ENCODE results near the gene CASP7.
"Not testable (repeated sequence)": the region's sequence is repeated elsewhere in the genome, so short reads cannot be mapped to it uniquely, and the experiment has no call there.

The CASP7 gene

DNA sequence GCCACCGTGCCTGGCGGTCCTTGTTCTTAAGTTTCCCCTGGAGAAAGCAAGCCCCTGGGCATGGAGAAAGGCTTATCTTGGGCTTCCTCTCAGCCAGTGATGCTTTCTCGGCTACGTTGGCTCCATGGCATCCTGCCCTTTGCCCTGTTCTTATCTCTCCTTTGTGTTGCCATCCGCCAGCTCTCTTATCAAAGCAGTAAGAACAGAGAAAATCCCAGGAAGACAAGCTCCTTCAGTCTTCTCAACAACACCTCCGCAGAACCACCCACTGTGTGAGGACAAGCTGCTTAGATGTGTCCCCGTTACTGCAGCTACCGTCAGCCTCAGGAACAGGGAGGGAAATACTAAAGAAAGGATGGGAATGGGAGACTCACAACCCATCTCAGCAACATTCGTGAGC lies 75.1 kb downstream of the CASP7 start:
- DNase-seq = no peak

- DNase-seq = no peak
Measured at GRCh38 chr10:113756940-113757543, 77.3 kb downstream of the CASP7 start.

DNA sequence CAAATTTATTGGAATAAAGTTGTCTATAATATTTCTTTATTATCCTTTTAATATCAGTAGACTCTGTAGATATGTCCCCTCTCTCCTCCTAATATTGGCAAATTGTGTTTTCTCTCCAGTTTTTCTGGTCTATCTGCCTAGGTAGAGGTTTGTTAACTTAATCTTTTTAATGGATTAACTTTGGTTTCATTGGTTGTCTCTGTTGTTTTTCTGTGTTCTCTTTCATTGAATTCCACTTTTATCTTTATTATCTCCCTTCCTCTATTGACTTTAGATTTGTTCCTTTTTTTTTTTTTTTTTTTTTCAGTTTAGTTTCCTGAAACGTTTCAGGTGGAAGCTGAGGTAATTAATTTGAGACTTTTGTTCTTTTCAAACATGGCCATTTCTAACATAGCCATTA lies 82.4 kb downstream of the CASP7 start:
- no peak for DNase-seq

GRCh38 chr10:113764582-113764981 lies 84.9 kb downstream of the CASP7 start:
- DNase-seq = no peak

- no peak for DNase-seq
Measured at GRCh38 chr10:113765910-113766309, 86.2 kb downstream of the CASP7 start.

- no peak for DNase-seq
Measured at GRCh38 chr10:113767222-113767621, 87.5 kb downstream of the CASP7 start.

- no peak for DNase-seq
Measured at GRCh38 chr10:113770346-113770745, 90.6 kb downstream of the CASP7 start.

- DNase-seq = not testable (repeated sequence)
Measured at GRCh38 chr10:113771131-113771530, 91.4 kb downstream of the CASP7 start.

GRCh38 chr10:113775686-113776294 lies 96.1 kb downstream of the CASP7 start:
- DNase-seq = no peak

DNA sequence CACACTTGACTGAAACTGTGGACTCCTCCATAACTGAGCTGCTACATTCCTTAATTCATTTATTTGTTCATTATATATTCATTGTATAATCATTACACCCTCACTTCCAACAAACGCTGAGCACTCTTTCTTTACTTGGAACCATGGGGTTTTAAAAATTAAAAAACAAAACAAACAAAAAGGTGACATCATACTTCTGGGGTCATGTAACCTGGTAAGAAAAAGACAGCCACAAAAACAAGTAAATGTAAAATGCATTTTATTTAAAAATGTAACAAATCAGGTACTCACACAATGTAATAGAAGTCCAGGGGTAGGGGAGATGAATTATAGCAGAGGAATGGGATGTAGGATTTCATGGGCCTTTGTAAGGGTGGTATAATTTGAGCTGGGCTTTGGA lies 96.8 kb downstream of the CASP7 start:
- DNase-seq = no peak

All from CD4-positive, alpha-beta T cell treated with Interleukin-10 for 1 hour (primary cell).